ENCODE results near the gene RFC4. TPM values are rescaled to one million over a fixed set of nuclear protein-coding genes. Genes with fewer than 3 reads are reported as not detected.

The RFC4 gene
- total and polyA plus RNA-seq, 2 of the 13 experiments (the other 11 are each of a cell fraction or from before 2014, with no cell fraction given), result 18.5 to 103 TPM

DNA sequence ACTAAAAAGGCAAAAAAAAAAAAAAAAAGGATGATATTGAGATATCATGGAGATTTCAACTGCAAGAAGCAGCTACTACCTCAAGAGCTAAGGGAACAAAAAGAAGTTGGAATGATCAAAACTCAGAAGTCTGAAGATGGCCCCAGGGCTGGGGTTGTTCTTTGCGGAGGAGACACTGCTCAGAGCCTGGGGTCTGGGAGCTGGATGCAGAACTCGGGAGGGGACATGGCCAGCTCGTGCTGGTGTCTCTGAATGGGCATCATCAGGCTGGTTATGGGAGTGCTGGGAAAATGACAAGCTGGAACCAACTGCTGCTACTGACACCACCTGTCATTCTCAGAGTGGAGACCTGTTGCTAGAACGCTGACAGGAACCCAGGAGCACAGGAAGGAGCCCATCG lies 22.1 kb upstream of the RFC4 start (continued):
- TF ChIP-seq ZNF280D (CRISPR knock-in tag; IDR thresholded peaks at IDR 0.05), result no peak
- TF ChIP-seq, protein P1, sequence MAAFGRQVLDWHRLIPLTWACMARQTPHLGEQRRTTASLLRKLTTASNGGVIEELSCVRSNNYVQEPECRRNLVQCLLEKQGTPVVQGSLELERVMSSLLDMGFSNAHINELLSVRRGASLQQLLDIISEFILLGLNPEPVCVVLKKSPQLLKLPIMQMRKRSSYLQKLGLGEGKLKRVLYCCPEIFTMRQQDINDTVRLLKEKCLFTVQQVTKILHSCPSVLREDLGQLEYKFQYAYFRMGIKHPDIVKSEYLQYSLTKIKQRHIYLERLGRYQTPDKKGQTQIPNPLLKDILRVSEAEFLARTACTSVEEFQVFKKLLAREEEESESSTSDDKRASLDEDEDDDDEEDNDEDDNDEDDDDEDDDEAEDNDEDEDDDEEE (CRISPR knock-in tag; IDR thresholded peaks at IDR 0.05), result no peak
- TF ChIP-seq ZNF569 (CRISPR knock-in tag; IDR thresholded peaks at IDR 0.05; ENCODE audit: borderline replicate concordance), result no peak
- no peak for TF ChIP-seq EP300 (IDR thresholded peaks at IDR 0.05; ENCODE audit: low read depth in 2 of 2, low read length in 2 of 2)
- no peak for TF ChIP-seq EP300 (CRISPR knock-in tag; IDR thresholded peaks at IDR 0.05; ENCODE audit: borderline replicate concordance)
- TF ChIP-seq RXRB (CRISPR knock-in tag; IDR thresholded peaks at IDR 0.05; ENCODE audit: borderline replicate concordance), result no peak
- no peak for TF ChIP-seq KAT7 (CRISPR knock-in tag; IDR thresholded peaks at IDR 0.05; ENCODE audit: borderline replicate concordance)

Measured in HepG2 (cell line).